Astrocyte of the cerebellum (primary cell): ENCODE measurements around the gene PKNOX2.

Experiments
- DNase-seq: peaks from one replicate; pipeline ENCODE4 v3.0.0-alpha.2; 2011; ENCODE audit warnings: low read depth
- H3K4me3 ChIP-seq: 2 replicates; pipeline ENCODE4 v1.5.1; 2011; ENCODE audit warnings: mild to moderate bottlenecking, low read depth, low read length, moderate library complexity
- in situ Hi-C: cut with HindIII; loops from 2 replicates; pipeline ENCODE4 v1.10.0; 2017; ENCODE audit warnings: low sequenced_read_pairs
- TF ChIP-seq, protein P1 (sequence below): IDR thresholded peaks from 2 replicates; pipeline ENCODE4 v1.5.1; 2012; ENCODE audit warnings: low read length, low read depth, moderate library complexity, mild to moderate bottlenecking; ENCODE audit errors: missing control alignments

The PKNOX2 gene

DNA sequence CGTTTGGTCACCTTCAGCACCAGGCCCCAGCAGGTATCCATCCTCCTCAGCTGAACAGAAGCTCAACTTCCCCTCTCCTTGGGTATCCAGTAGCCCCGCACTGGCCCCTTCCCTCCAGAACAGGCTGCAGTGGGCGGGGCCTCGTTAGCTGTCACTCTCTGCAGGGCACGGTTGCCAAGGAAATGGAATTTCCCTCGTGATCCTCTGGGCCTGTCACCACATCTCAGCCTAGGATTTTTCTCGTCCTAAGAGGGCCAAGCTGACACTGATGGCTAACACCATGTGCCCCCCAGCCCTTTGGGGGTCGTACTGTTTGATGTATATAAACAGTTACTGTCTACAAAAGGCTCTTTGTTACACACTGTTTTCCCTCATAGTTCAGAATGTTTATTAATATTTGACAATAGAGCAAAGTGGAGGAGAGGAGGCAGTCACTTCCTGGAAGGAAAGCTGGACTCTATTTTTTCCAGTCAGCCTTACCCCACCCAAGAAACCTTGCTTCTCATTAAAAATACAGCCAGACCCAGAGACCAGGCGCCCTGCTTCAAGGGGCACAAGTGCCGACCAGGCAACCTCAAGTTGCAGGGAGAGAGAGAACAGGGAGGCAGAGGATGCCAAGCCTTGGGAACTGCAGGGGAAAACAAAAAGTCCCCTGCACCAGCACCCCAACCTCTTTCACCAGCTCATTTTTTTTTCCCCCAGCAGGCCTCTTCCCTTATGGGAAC is 287.0 kb downstream of the PKNOX2 start:
- in situ Hi-C loops, result no loop called here

DNA sequence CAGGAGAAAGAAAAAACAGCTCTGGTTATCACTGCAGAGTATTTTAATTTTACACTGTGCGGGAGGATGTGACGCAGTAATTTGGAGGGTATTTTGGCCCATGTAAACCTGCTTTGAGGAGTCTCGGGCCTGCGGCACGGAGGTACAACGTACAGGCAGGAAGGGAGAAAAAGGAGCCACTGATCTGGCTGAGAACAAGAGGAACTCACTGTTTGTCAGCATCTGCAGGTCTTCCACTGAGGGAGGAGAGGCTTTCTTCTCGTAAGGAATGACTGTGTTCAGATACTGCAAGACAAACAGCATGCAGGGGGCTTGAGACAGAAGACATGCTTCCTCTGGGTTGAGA is 287.5 kb downstream of the PKNOX2 start:
- in situ Hi-C loops, result no loop called here
- no peak overlapping the region for H3K4me3 ChIP-seq
- no peak for DNase-seq
- TF ChIP-seq, protein P1, sequence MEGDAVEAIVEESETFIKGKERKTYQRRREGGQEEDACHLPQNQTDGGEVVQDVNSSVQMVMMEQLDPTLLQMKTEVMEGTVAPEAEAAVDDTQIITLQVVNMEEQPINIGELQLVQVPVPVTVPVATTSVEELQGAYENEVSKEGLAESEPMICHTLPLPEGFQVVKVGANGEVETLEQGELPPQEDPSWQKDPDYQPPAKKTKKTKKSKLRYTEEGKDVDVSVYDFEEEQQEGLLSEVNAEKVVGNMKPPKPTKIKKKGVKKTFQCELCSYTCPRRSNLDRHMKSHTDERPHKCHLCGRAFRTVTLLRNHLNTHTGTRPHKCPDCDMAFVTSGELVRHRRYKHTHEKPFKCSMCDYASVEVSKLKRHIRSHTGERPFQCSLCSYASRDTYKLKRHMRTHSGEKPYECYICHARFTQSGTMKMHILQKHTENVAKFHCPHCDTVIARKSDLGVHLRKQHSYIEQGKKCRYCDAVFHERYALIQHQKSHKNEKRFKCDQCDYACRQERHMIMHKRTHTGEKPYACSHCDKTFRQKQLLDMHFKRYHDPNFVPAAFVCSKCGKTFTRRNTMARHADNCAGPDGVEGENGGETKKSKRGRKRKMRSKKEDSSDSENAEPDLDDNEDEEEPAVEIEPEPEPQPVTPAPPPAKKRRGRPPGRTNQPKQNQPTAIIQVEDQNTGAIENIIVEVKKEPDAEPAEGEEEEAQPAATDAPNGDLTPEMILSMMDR, result no peak

More for the DNA sequence above, 287.0 kb downstream of the PKNOX2 start:
- no peak overlapping the region for H3K4me3 ChIP-seq
- DNase-seq, result no peak
- TF ChIP-seq, protein P1, result no peak

DNA sequence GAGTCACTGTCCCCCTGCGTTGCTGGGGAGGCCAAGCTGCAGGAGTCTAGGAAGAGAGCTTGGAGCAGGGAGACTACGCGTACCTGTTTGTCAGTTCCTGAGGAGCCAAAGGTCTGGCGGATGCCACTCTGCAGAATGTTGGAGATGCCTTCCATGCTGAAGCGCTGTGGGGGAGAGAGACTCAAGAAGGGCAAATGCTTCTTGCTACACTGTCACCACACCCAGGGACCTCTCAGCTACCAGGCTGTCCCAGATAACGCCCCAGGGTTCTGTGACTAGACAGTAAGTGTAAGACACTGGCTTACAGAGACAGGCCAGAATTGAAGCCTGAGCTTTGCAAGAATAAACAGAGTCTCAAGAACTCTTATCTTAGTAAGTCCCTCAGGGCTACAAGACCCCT is 289.5 kb downstream of the PKNOX2 start:
- in situ Hi-C loops, result no loop called here
- TF ChIP-seq, protein P1, result no peak
- no peak for DNase-seq

DNA sequence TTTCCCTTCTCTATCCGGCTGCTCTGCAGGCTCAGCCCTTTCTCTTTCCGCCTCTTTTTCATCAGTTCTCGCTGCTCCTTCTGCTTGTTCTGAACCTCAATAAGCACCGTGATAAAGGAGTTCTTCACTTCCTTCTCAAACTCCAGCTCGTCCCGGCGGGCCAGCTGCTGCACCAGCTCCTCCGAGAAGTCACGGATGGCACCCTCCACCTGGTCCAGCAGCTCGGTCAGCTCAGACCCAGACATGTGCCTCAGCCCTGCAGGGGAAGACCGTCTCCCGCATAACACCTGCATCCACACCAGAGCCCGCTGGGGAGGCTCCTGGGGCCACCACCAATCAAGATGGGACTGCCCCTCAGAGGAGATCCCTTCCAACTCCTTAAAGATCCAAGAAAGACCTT is 291.3 kb downstream of the PKNOX2 start:
- no peak overlapping the region for H3K4me3 ChIP-seq
- in situ Hi-C loops, result no loop called here
- TF ChIP-seq, protein P1, result no peak
- DNase-seq, result no peak

More for the DNA sequence above, 289.5 kb downstream of the PKNOX2 start:
- H3K4me3 ChIP-seq, result no peak overlapping the region

DNA sequence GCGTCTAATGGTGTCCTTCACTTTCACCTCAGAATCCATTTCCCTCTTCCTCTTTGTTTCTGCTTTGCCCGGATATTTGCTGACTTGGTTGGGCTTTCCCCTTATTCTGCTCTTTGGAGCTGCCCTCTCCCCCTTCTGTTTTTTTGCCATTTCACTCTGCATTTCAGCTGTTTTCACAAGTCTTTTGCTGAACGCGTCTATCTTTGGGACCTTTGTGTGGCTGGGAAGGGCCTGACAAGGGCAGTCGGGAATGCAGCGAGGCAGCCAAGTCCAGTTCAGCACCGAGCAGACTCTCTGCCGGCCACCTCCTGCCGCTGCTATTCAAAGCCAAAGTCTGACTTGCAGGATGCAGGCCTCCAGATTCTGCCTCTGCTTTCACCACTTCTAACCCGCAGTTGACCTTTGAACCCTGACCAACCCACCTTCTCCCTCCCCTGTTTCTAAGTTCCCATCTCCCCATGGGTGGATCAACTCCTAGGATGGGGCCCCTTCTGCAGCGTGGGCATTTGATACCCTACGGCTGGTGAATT is 293.3 kb downstream of the PKNOX2 start:
- peak; percentile 72 for DNase-seq

DNA sequence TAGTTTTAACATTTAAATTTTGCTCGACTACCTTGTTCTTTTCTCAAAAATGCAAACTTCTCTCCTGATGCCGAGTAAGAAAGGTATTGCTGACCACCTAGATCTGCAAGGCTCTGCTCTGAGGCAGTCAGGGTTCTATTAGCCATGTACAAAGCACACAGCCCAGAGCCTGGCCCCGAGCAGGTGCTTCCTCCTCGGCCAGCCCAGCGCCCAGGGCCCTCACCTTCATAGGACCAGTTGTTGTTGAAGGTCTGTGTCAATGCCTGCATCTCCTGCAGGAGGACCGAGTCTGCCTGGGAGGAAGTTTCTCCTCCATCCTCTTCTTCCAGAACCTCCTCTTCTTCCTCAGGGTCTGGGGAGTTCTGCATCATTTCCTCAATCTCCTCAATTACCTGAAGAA is 295.7 kb downstream of the PKNOX2 start:
- in situ Hi-C loops, result no loop called here
- no peak for DNase-seq
- TF ChIP-seq, protein P1, result no peak
- H3K4me3 ChIP-seq, result no peak overlapping the region

More for the DNA sequence above, 293.3 kb downstream of the PKNOX2 start:
- peak overlapping the region; percentile 7 for H3K4me3 ChIP-seq
- TF ChIP-seq, protein P1, result no peak
- in situ Hi-C loops, result no loop called here
